ENCODE measurements around the gene PRSS23.
"Not testable (repeated sequence)": the region's sequence is repeated elsewhere in the genome, so short reads cannot be mapped to it uniquely, and the experiment has no call there.

Gene PRSS23

GRCh38 chr11:86816251-86816726 lies 15.9 kb downstream of the PRSS23 start:
- DNase-seq, result no peak

- peak; percentile 96 for DNase-seq
Observed at GRCh38 chr11:86818462-86819192, 18.3 kb downstream of the PRSS23 start.

DNA sequence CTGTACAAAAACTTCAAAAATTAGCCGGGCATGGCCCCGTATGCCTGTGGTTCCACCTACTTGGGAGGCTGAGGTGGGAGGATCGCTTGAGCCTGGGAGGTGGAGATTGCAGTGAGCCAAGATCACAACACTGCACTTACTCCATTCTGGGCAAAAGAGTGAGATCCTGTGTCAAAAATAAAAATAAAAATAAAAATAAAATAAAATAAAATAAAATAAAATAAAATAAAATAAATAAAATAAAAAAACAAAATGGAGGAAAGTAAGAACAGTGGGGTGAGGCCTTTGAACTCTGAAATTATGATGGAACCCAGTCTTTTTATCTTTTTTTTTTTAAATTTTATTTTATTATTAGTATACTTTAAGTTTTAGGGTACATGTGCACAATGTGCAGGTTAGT lies 23.8 kb downstream of the PRSS23 start:
- DNase-seq, result not testable (repeated sequence)

- not testable (repeated sequence) for DNase-seq
Observed at GRCh38 chr11:86834376-86834775, 34.0 kb downstream of the PRSS23 start.

GRCh38 chr11:86844762-86845508 lies 44.6 kb downstream of the PRSS23 start:
- not testable (repeated sequence) for DNase-seq

DNA sequence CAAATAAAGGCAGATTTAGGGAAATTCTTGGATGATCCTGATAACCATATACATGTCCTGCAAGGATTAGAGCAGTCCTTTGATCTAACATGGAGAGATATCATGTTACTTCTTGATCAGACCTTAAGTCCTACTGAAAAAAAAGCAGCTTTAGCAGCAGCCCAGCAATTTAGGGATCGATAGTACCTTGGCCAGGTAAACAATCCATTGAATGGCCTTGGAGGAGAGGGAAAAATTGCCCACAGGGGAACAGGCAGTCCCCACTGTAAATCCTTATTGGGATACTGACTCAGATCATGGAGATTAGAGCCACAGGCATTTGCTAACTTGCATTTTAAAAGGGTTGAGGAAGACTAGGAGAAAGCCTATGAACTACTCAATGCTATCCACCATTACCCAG lies 47.8 kb downstream of the PRSS23 start:
- DNase-seq, result no peak

DNA sequence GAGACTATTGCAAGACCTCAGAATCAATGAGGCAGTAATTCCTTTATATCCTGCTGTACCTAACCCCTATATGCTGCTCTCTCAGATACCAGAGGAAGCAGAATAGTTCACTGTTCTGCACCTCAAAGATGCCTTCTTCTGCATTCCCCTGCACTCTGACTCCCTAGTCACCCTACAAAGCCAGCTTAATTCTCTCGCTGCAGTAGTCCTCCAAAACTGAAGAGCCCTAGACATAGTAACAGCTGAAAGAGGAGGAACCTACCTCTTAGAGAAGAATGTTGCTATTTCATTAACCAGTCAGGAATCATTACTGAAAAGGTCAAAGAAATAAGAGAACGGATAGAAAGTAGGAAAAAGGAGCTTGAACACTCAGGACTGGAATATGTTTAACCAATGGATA lies 49.3 kb downstream of the PRSS23 start:
- DNase-seq, result no peak

All from OCI-M1 (cell line).